HEK293 (cell line): ENCODE results near the gene MCEMP1.

ENCODE experiments used
- GLIS1 ChIP-seq: fragments of 450-650 bp; formaldehyde crosslinking; IDR thresholded peaks from 2 replicates; pipeline ENCODE4 v1.5.1; 2016; ENCODE audit warnings: missing biosample characterization, missing genetic modification characterization
- INSM2 ChIP-seq: fragments of 450-650 bp; formaldehyde crosslinking; IDR thresholded peaks from 2 replicates; pipeline ENCODE4 v1.5.1; 2016; ENCODE audit warnings: missing biosample characterization, missing genetic modification characterization
- KLF7 ChIP-seq: fragments of 450-650 bp; formaldehyde crosslinking; IDR thresholded peaks from 2 replicates; pipeline ENCODE4 v1.5.1; 2016; ENCODE audit warnings: missing biosample characterization, missing genetic modification characterization, borderline replicate concordance
- KLF9 ChIP-seq: fragments of 450-650 bp; formaldehyde crosslinking; IDR thresholded peaks from 2 replicates; pipeline ENCODE4 v1.5.1; 2016; ENCODE audit warnings: missing biosample characterization, missing genetic modification characterization, low read depth
- SP3 ChIP-seq: fragments of 450-650 bp; formaldehyde crosslinking; IDR thresholded peaks from 2 replicates; pipeline ENCODE4 v1.5.1; 2016; ENCODE audit warnings: missing biosample characterization, missing genetic modification characterization
- YY1 ChIP-seq: fragments of 450-650 bp; formaldehyde crosslinking; IDR thresholded peaks from 2 replicates; pipeline ENCODE4 v1.5.1; 2018; ENCODE audit warnings: missing biosample characterization, missing genetic modification characterization
- ZBTB11 ChIP-seq: fragments of 450-650 bp; formaldehyde crosslinking; conservative IDR thresholded peaks from 2 replicates; pipeline ENCODE4 v1.5.1; 2016; ENCODE audit warnings: low read depth, missing biosample characterization, missing genetic modification characterization
- ZBTB20 ChIP-seq: fragments of 450-650 bp; formaldehyde crosslinking; IDR thresholded peaks from 2 replicates; pipeline ENCODE4 v1.5.1; 2016; ENCODE audit warnings: missing biosample characterization, missing genetic modification characterization
- ZFHX2 ChIP-seq: fragments of 450-650 bp; formaldehyde crosslinking; conservative IDR thresholded peaks from 2 replicates; pipeline ENCODE4 v1.5.1; 2016; ENCODE audit warnings: missing biosample characterization, missing genetic modification characterization
- ZFP3 ChIP-seq: fragments of 450-650 bp; formaldehyde crosslinking; IDR thresholded peaks from 2 replicates; pipeline ENCODE4 v1.5.1; 2016; ENCODE audit warnings: low read depth, missing biosample characterization, missing genetic modification characterization
- ZFP37 ChIP-seq: fragments of 450-650 bp; formaldehyde crosslinking; IDR thresholded peaks from 2 replicates; pipeline ENCODE4 v1.5.1; 2016; ENCODE audit warnings: missing biosample characterization, missing genetic modification characterization
- ZFP69B ChIP-seq: fragments of 450-650 bp; formaldehyde crosslinking; IDR thresholded peaks from 2 replicates; pipeline ENCODE4 v1.5.1; 2016; ENCODE audit warnings: missing biosample characterization, missing genetic modification characterization
- ZNF10 ChIP-seq: fragments of 450-650 bp; formaldehyde crosslinking; IDR thresholded peaks from 2 replicates; pipeline ENCODE4 v1.5.1; 2017; ENCODE audit warnings: missing biosample characterization, missing genetic modification characterization
- ZNF112 ChIP-seq: fragments of 450-650 bp; formaldehyde crosslinking; IDR thresholded peaks from 2 replicates; pipeline ENCODE4 v1.5.0; 2017; ENCODE audit warnings: missing biosample characterization, missing genetic modification characterization
- ZNF121 ChIP-seq: fragments of 450-650 bp; formaldehyde crosslinking; IDR thresholded peaks from 2 replicates; pipeline ENCODE4 v1.5.1; 2016; ENCODE audit warnings: missing biosample characterization, missing genetic modification characterization
- ZNF138 ChIP-seq: fragments of 450-650 bp; formaldehyde crosslinking; IDR thresholded peaks from 2 replicates; pipeline ENCODE4 v1.5.1; 2016; ENCODE audit warnings: missing biosample characterization, missing genetic modification characterization, borderline replicate concordance
- ZNF174 ChIP-seq: fragments of 450-650 bp; formaldehyde crosslinking; IDR thresholded peaks from 2 replicates; pipeline ENCODE4 v1.5.0; 2017; ENCODE audit warnings: missing biosample characterization, mild to moderate bottlenecking, missing genetic modification characterization
- ZNF221 ChIP-seq: fragments of 450-650 bp; formaldehyde crosslinking; IDR thresholded peaks from 2 replicates; pipeline ENCODE4 v1.5.1; 2017; ENCODE audit warnings: missing biosample characterization, missing genetic modification characterization, borderline replicate concordance
- ZNF24 ChIP-seq: fragments of 450-650 bp; formaldehyde crosslinking; IDR thresholded peaks from 2 replicates; pipeline ENCODE4 v1.5.1; 2016; ENCODE audit warnings: missing biosample characterization, missing genetic modification characterization
- ZNF280C ChIP-seq: fragments of 450-650 bp; formaldehyde crosslinking; IDR thresholded peaks from 2 replicates; pipeline ENCODE4 v1.5.1; 2016; ENCODE audit warnings: missing biosample characterization, missing genetic modification characterization
- ZNF324 ChIP-seq: fragments of 450-650 bp; formaldehyde crosslinking; IDR thresholded peaks from 2 replicates; pipeline ENCODE4 v1.5.1; 2016; ENCODE audit warnings: missing biosample characterization, missing genetic modification characterization
- ZNF423 ChIP-seq: fragments of 450-650 bp; formaldehyde crosslinking; IDR thresholded peaks from 2 replicates; pipeline ENCODE4 v1.5.1; 2016; ENCODE audit warnings: missing biosample characterization, missing genetic modification characterization
- ZNF426 ChIP-seq: fragments of 450-650 bp; formaldehyde crosslinking; IDR thresholded peaks from 2 replicates; pipeline ENCODE4 v1.5.1; 2017; ENCODE audit warnings: missing biosample characterization, missing genetic modification characterization, mild to moderate bottlenecking, inconsistent platforms, moderate library complexity
- ZNF48 ChIP-seq: fragments of 450-650 bp; formaldehyde crosslinking; IDR thresholded peaks from 2 replicates; pipeline ENCODE4 v1.5.1; 2016; ENCODE audit warnings: missing biosample characterization, missing genetic modification characterization
- ZNF510 ChIP-seq: fragments of 450-650 bp; formaldehyde crosslinking; IDR thresholded peaks from 2 replicates; pipeline ENCODE4 v1.5.1; 2018; ENCODE audit warnings: mild to moderate bottlenecking, missing genetic modification characterization, missing biosample characterization; ENCODE audit not compliant: insufficient replicate concordance
- ZNF555 ChIP-seq: fragments of 450-650 bp; formaldehyde crosslinking; conservative IDR thresholded peaks from 2 replicates; pipeline ENCODE4 v1.5.1; 2017; ENCODE audit warnings: missing biosample characterization, mild to moderate bottlenecking, missing genetic modification characterization, inconsistent platforms
- ZNF701 ChIP-seq: fragments of 450-650 bp; formaldehyde crosslinking; IDR thresholded peaks from 2 replicates; pipeline ENCODE4 v1.5.1; 2016; ENCODE audit warnings: missing biosample characterization, missing genetic modification characterization
- ZSCAN30 ChIP-seq: fragments of 450-650 bp; IDR thresholded peaks from 2 replicates; pipeline ENCODE4 v1.5.1; 2018; ENCODE audit warnings: missing biosample characterization, mild to moderate bottlenecking, missing genetic modification characterization, moderate library complexity
- TF ChIP-seq, protein P1 (sequence below): fragments of 450-650 bp; formaldehyde crosslinking; IDR thresholded peaks from 2 replicates; pipeline ENCODE4 v1.5.1; 2016; ENCODE audit warnings: missing biosample characterization, missing genetic modification characterization

MCEMP1 gene

GRCh38 chr19:7680606-7681339 lies 3.9 kb downstream of the MCEMP1 start, which contains the start of gene TRAPPC5 (continued):
- TF ChIP-seq INSM2 (tag by site-specific recombination): no peak
- TF ChIP-seq, protein P1, sequence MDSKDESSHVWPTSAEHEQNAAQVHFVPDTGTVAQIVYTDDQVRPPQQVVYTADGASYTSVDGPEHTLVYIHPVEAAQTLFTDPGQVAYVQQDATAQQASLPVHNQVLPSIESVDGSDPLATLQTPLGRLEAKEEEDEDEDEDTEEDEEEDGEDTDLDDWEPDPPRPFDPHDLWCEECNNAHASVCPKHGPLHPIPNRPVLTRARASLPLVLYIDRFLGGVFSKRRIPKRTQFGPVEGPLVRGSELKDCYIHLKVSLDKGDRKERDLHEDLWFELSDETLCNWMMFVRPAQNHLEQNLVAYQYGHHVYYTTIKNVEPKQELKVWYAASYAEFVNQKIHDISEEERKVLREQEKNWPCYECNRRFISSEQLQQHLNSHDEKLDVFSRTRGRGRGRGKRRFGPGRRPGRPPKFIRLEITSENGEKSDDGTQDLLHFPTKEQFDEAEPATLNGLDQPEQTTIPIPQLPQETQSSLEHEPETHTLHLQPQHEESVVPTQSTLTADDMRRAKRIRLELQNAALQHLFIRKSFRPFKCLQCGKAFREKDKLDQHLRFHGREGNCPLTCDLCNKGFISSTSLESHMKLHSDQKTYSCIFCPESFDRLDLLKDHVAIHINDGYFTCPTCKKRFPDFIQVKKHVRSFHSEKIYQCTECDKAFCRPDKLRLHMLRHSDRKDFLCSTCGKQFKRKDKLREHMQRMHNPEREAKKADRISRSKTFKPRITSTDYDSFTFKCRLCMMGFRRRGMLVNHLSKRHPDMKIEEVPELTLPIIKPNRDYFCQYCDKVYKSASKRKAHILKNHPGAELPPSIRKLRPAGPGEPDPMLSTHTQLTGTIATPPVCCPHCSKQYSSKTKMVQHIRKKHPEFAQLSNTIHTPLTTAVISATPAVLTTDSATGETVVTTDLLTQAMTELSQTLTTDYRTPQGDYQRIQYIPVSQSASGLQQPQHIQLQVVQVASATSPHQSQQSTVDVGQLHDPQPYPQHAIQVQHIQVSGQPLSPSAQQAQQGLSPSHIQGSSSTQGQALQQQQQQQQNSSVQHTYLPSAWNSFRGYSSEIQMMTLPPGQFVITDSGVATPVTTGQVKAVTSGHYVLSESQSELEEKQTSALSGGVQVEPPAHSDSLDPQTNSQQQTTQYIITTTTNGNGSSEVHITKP (tag by site-specific recombination): no peak
- TF ChIP-seq ZFP3: no peak
- no peak for TF ChIP-seq ZNF701 (tag by site-specific recombination)
- no peak for TF ChIP-seq ZNF112 (tag by site-specific recombination)
- TF ChIP-seq ZNF221 (tag by site-specific recombination): no peak
- TF ChIP-seq ZBTB11: no peak
- peak; percentile 86; the same call in 1 of the 2 replicates for TF ChIP-seq ZSCAN30 (tag by site-specific recombination)
- no peak for TF ChIP-seq ZNF48 (tag by site-specific recombination)
- peak; percentile 9; the same call in 1 of the 2 replicates for TF ChIP-seq GLIS1 (tag by site-specific recombination)
- no peak; the same call in 1 of the 2 replicates for TF ChIP-seq ZNF121 (tag by site-specific recombination)
- TF ChIP-seq ZNF426 (tag by site-specific recombination): no peak
- peak; percentile 49; the same call in 1 of the 2 replicates for TF ChIP-seq KLF9
- no peak for TF ChIP-seq ZNF423 (tag by site-specific recombination)
- TF ChIP-seq YY1 (tag by site-specific recombination): peak; percentile 81
- peak; percentile 38; the same call in 1 of the 2 replicates for TF ChIP-seq SP3 (tag by site-specific recombination)
- peak; percentile 43; the same call in 1 of the 2 replicates for TF ChIP-seq ZBTB20 (tag by site-specific recombination)
- no peak for TF ChIP-seq ZNF24 (tag by site-specific recombination)
- TF ChIP-seq ZFHX2 (tag by site-specific recombination): peak; percentile 82
- no peak for TF ChIP-seq ZNF138
- no peak for TF ChIP-seq ZNF555
- no peak for TF ChIP-seq ZNF280C
- TF ChIP-seq ZFP37 (tag by site-specific recombination): no peak
- no peak for TF ChIP-seq ZNF510
- TF ChIP-seq ZNF10 (tag by site-specific recombination): 0 out of 2 replicates have a peak, but pooled peaks have one; percentile 19
- TF ChIP-seq KLF7 (tag by site-specific recombination): no peak
- TF ChIP-seq ZNF324 (tag by site-specific recombination): 0 out of 2 replicates have a peak, but pooled peaks have one; percentile 40
- no peak for TF ChIP-seq ZFP69B (tag by site-specific recombination)
- no peak for TF ChIP-seq ZNF174 (tag by site-specific recombination)
